Tracheal epithelial cell (primary cell): Measurements from ENCODE around the gene RANGAP1. TPM values are rescaled to one million over a fixed set of nuclear protein-coding genes. Genes with fewer than 3 reads are reported as not detected.

ENCODE experiments used
- total RNA-seq: library from RNA; depleted of rRNA; stranded (reverse); fragments of >200 nt; gene quantifications from 2 replicates; pipeline ENCODE4 v1.2.1, GENCODE V29; 2014

The RANGAP1 gene
- 56.9 and 73.5 TPM in 2 replicates for total RNA-seq

GRCh38 chr22:41285820-41286638, at the start of gene RANGAP1:
TSS of gene RANGAP1 (minus strand) at chr22:41286187. CDS start at chr22:41281044, 5,143 bp downstream.

GRCh38 chr22:41301085-41302020, 15.4 kb upstream of the RANGAP1 start, which contains the start of gene ZC3H7B:
TSS of gene ZC3H7B (plus strand) at chr22:41301525. CDS start at chr22:41320661, 19,136 bp downstream.

GRCh38 chr22:41240377-41241132, 45.4 kb downstream of the RANGAP1 start, which contains the start of gene CHADL:
TSS of gene CHADL (minus strand) at chr22:41240931. CDS start at chr22:41240881, 50 bp downstream.

GRCh38 chr22:41204992-41205900, 80.7 kb downstream of the RANGAP1 start, which contains the start of gene L3MBTL2:
TSS of gene L3MBTL2 (plus strand) at chr22:41205312. CDS start at chr22:41205363, 51 bp downstream.

Other genes starting within 250 kb of the RANGAP1 start
- 24.6 and 31.8 TPM in 2 replicates for gene EP300, start 193.6 kb downstream of the RANGAP1 start, total RNA-seq
- 8.7 and 14.0 TPM in 2 replicates for gene L3MBTL2, start 80.9 kb downstream of the RANGAP1 start, total RNA-seq
- 1.4 and 3.8 TPM in 2 replicates for gene CHADL, start 45.3 kb downstream of the RANGAP1 start, total RNA-seq
- 19.4 and 32.3 TPM in 2 replicates for gene ZC3H7B, start 15.3 kb upstream of the RANGAP1 start, total RNA-seq
- 4.1 and 9.4 TPM in 2 replicates for gene TEF, start 95.8 kb upstream of the RANGAP1 start, total RNA-seq
- gene TOB2, start 160.6 kb upstream of the RANGAP1 start, total RNA-seq: 9.2 and 12.1 TPM in 2 replicates
- gene PHF5A, start 182.5 kb upstream of the RANGAP1 start, total RNA-seq: 61.0 and 61.2 TPM in 2 replicates
- gene ACO2, start 182.9 kb upstream of the RANGAP1 start, total RNA-seq: 64.3 and 66.7 TPM in 2 replicates